ENCODE measurements around the gene DCTN2.
"Not testable (repeated sequence)": the region's sequence is repeated elsewhere in the genome, so short reads cannot be mapped to it uniquely, and the experiment has no call there.

Gene DCTN2

GRCh38 chr12:57546438-57547287 is at the start of gene DCTN2:
Gene DCTN2, minus strand, starts transcription at chr12:57547192. Its CDS starts 129 bp downstream, at chr12:57547063.
- Histone ChIP-seq H3K4me3 (ENCODE audit: insufficient read length, low read depth) (peak within 1 kb of the TSS; percentile 86), H3K27me3 (ENCODE audit: insufficient read depth, insufficient read length) (peaks cover 42% of the 10 kb centered on the region), H3K9me3 (ENCODE audit: insufficient read depth, low read length) (no peaks in the 10 kb centered on the region), H3K9ac (ENCODE audit: insufficient read length, low read depth) (peak within 1 kb of the TSS; percentile 94), H3K4me1 (ENCODE audit: insufficient read depth, insufficient read length) (peaks cover 9% of the 10 kb centered on the region), H3K36me3 (ENCODE audit: insufficient read depth, insufficient read length, low read length) (peaks cover 27% of the 10 kb centered on the region)
- no peak for TF ChIP-seq ZNF274 (IDR thresholded peaks at IDR 0.05; ENCODE audit: low read depth, low read length)
- TF ChIP-seq YY1 (IDR thresholded peaks at IDR 0.05; ENCODE audit: insufficient read depth, insufficient read length) = no peak
- TF ChIP-seq SUZ12 (IDR thresholded peaks at IDR 0.05; ENCODE audit: extremely low read depth, insufficient read depth, insufficient read length) = no peak
- DNase-seq (ENCODE audit: low read depth, low spot score) = peak; percentile 92

- no peak overlapping the region for H3K4me3 ChIP-seq (ENCODE audit: insufficient read length, low read depth)
- H3K9me3 ChIP-seq (ENCODE audit: insufficient read depth, low read length) = no peaks in the 10 kb centered on the region
- DNase-seq (ENCODE audit: low read depth, low spot score) = no peak
- H3K36me3 ChIP-seq (ENCODE audit: insufficient read depth, insufficient read length, low read length) = peaks cover 39% of the 10 kb centered on the region
- H3K27me3 ChIP-seq (ENCODE audit: insufficient read depth, insufficient read length) = no peaks in the 10 kb centered on the region
- no peak overlapping the region for H3K9ac ChIP-seq (ENCODE audit: insufficient read length, low read depth)
- no peaks in the 10 kb centered on the region for H3K4me1 ChIP-seq (ENCODE audit: insufficient read depth, insufficient read length)
- TF ChIP-seq ZNF274 (IDR thresholded peaks at IDR 0.05; ENCODE audit: low read depth, low read length) (no peak), YY1 (IDR thresholded peaks at IDR 0.05; ENCODE audit: insufficient read depth, insufficient read length) (no peak), SUZ12 (IDR thresholded peaks at IDR 0.05; ENCODE audit: extremely low read depth, insufficient read depth, insufficient read length) (no peak)
Measured at GRCh38 chr12:57593187-57593586, 46.2 kb upstream of the DCTN2 start.

- Histone ChIP-seq H3K4me1 (ENCODE audit: insufficient read depth, insufficient read length) (no peaks in the 10 kb centered on the region), H3K27me3 (ENCODE audit: insufficient read depth, insufficient read length) (no peaks in the 10 kb centered on the region), H3K4me3 (ENCODE audit: insufficient read length, low read depth) (no peak overlapping the region), H3K9ac (ENCODE audit: insufficient read length, low read depth) (no peak overlapping the region), H3K9me3 (ENCODE audit: insufficient read depth, low read length) (no peaks in the 10 kb centered on the region), H3K36me3 (ENCODE audit: insufficient read depth, insufficient read length, low read length) (peaks cover 34% of the 10 kb centered on the region)
- no peak for TF ChIP-seq SUZ12 (IDR thresholded peaks at IDR 0.05; ENCODE audit: extremely low read depth, insufficient read depth, insufficient read length)
- no peak for TF ChIP-seq ZNF274 (IDR thresholded peaks at IDR 0.05; ENCODE audit: low read depth, low read length)
- TF ChIP-seq YY1 (IDR thresholded peaks at IDR 0.05; ENCODE audit: insufficient read depth, insufficient read length) = no peak
- DNase-seq (ENCODE audit: low read depth, low spot score) = no peak
Measured at GRCh38 chr12:57592551-57593165, 45.7 kb upstream of the DCTN2 start.

- H3K9me3 ChIP-seq (ENCODE audit: insufficient read depth, low read length) = no peaks in the 10 kb centered on the region
- H3K4me1 ChIP-seq (ENCODE audit: insufficient read depth, insufficient read length) = no peaks in the 10 kb centered on the region
Measured at GRCh38 chr12:57591782-57592325, 44.9 kb upstream of the DCTN2 start.

GRCh38 chr12:57590864-57591781 is 44.1 kb upstream of the DCTN2 start, which contains the start of gene PIP4K2C:
Gene PIP4K2C, plus strand, starts transcription at chr12:57591192. Its CDS starts 98 bp downstream, at chr12:57591290.
- Histone ChIP-seq H3K36me3 (ENCODE audit: insufficient read depth, insufficient read length, low read length) (peaks cover 23% of the 10 kb centered on the region), H3K9me3 (ENCODE audit: insufficient read depth, low read length) (no peaks in the 10 kb centered on the region), H3K4me3 (ENCODE audit: insufficient read length, low read depth) (peak within 1 kb of the TSS; percentile 91), H3K27me3 (ENCODE audit: insufficient read depth, insufficient read length) (no peaks in the 10 kb centered on the region), H3K9ac (ENCODE audit: insufficient read length, low read depth) (peak within 1 kb of the TSS; percentile 92), H3K4me1 (ENCODE audit: insufficient read depth, insufficient read length) (no peaks in the 10 kb centered on the region)
- peak; percentile 85 for DNase-seq (ENCODE audit: low read depth, low spot score)
- peak; percentile 6 for TF ChIP-seq YY1 (IDR thresholded peaks at IDR 0.05; ENCODE audit: insufficient read depth, insufficient read length)
- TF ChIP-seq ZNF274 (IDR thresholded peaks at IDR 0.05; ENCODE audit: low read depth, low read length) = no peak
- no peak for TF ChIP-seq SUZ12 (IDR thresholded peaks at IDR 0.05; ENCODE audit: extremely low read depth, insufficient read depth, insufficient read length)

More at GRCh38 chr12:57591782-57592325, 44.9 kb upstream of the DCTN2 start:
- peak overlapping the region; percentile 92 for H3K9ac ChIP-seq (ENCODE audit: insufficient read length, low read depth)
- H3K36me3 ChIP-seq (ENCODE audit: insufficient read depth, insufficient read length, low read length) = peaks cover 28% of the 10 kb centered on the region
- TF ChIP-seq YY1 (IDR thresholded peaks at IDR 0.05; ENCODE audit: insufficient read depth, insufficient read length) (no peak), ZNF274 (IDR thresholded peaks at IDR 0.05; ENCODE audit: low read depth, low read length) (no peak), SUZ12 (IDR thresholded peaks at IDR 0.05; ENCODE audit: extremely low read depth, insufficient read depth, insufficient read length) (no peak)
- no peaks in the 10 kb centered on the region for H3K27me3 ChIP-seq (ENCODE audit: insufficient read depth, insufficient read length)
- no peak for DNase-seq (ENCODE audit: low read depth, low spot score)
- H3K4me3 ChIP-seq (ENCODE audit: insufficient read length, low read depth) = peak overlapping the region; percentile 91

GRCh38 chr12:57590479-57590863 is 43.5 kb upstream of the DCTN2 start:
- H3K4me1 ChIP-seq (ENCODE audit: insufficient read depth, insufficient read length) = no peaks in the 10 kb centered on the region
- peak overlapping the region; percentile 92 for H3K9ac ChIP-seq (ENCODE audit: insufficient read length, low read depth)
- no peaks in the 10 kb centered on the region for H3K27me3 ChIP-seq (ENCODE audit: insufficient read depth, insufficient read length)
- H3K36me3 ChIP-seq (ENCODE audit: insufficient read depth, insufficient read length, low read length) = peaks cover 17% of the 10 kb centered on the region
- H3K4me3 ChIP-seq (ENCODE audit: insufficient read length, low read depth) = peak overlapping the region; percentile 91
- DNase-seq (ENCODE audit: low read depth, low spot score) = no peak
- H3K9me3 ChIP-seq (ENCODE audit: insufficient read depth, low read length) = no peaks in the 10 kb centered on the region
- TF ChIP-seq ZNF274 (IDR thresholded peaks at IDR 0.05; ENCODE audit: low read depth, low read length) (no peak), SUZ12 (IDR thresholded peaks at IDR 0.05; ENCODE audit: extremely low read depth, insufficient read depth, insufficient read length) (no peak), YY1 (IDR thresholded peaks at IDR 0.05; ENCODE audit: insufficient read depth, insufficient read length) (no peak)

- not testable (repeated sequence) for H3K4me1 ChIP-seq (ENCODE audit: insufficient read depth, insufficient read length); H3K27me3 ChIP-seq (ENCODE audit: insufficient read depth, insufficient read length); H3K9ac ChIP-seq (ENCODE audit: insufficient read length, low read depth); H3K36me3 ChIP-seq (ENCODE audit: insufficient read depth, insufficient read length, low read length); H3K9me3 ChIP-seq (ENCODE audit: insufficient read depth, low read length); DNase-seq (ENCODE audit: low read depth, low spot score); H3K4me3 ChIP-seq (ENCODE audit: insufficient read length, low read depth)
Measured at GRCh38 chr12:57588951-57589610, 42.1 kb upstream of the DCTN2 start.
